HepG2 (cell line): Measurements from ENCODE around the gene VSTM4. TPM values are rescaled to one million over a fixed set of nuclear protein-coding genes. Genes with fewer than 3 reads are reported as not detected.

Experiments
- HDAC6 ChIP-seq: fragments of 200-600 bp; sonication (generic); IDR thresholded peaks from 2 replicates; pipeline ENCODE4 v1.7.0; 2017; ENCODE audit warnings: mild to moderate bottlenecking, antibody characterized with exemption, low read length, low read depth
- KLF6 ChIP-seq: IDR thresholded peaks from 2 replicates; pipeline ENCODE4 v1.8.0; 2016; ENCODE audit warnings: missing biosample characterization, missing genetic modification reagents
- LCORL ChIP-seq, 2 experiments: fragments of 450-650 bp in 1 of 2; sonication (generic) in 1 of 2; formaldehyde crosslinking in 1 of 2; IDR thresholded peaks; 2 replicates each; pipeline versions ENCODE4 v1.5.0 to v1.6.1; 2017 to 2020; ENCODE audit warnings: antibody characterized with exemption in 1 of 2, missing genetic modification reagents in 1 of 2
- SMYD3 ChIP-seq: sonication (generic); formaldehyde crosslinking; IDR thresholded peaks from 2 replicates; pipeline ENCODE4 v1.8.1; 2023; ENCODE audit warnings: mild to moderate bottlenecking, missing genetic modification reagents
- TCF7 ChIP-seq: sonication (generic); IDR thresholded peaks from 2 replicates; pipeline ENCODE4 v1.6.1; 2016; ENCODE audit warnings: antibody characterized with exemption, low read depth
- TCF7L2 ChIP-seq: IDR thresholded peaks from 2 replicates; pipeline ENCODE4 v1.6.1; 2011; ENCODE audit warnings: mild to moderate bottlenecking, low read depth, low read length, moderate library complexity
- ZNF720 ChIP-seq: sonication (generic); formaldehyde crosslinking; IDR thresholded peaks from 2 replicates; pipeline ENCODE4 v1.4.0; 2020; ENCODE audit warnings: missing genetic modification reagents
- ZNF816 ChIP-seq: sonication (generic); formaldehyde crosslinking; IDR thresholded peaks from 2 replicates; pipeline ENCODE4 v1.8.0; 2022; ENCODE audit warnings: missing genetic modification reagents, mild to moderate bottlenecking, borderline replicate concordance
- polyA plus RNA-seq, 8 experiments: library from polyadenylated mRNA; depleted of rRNA in 3 of 8; stranded (reverse) in 7 of 8; unstranded in 1 of 8; fragments of >200 nt; fragmentation: Illumina TruSeq in 4 of 8; extraction: Trizol in 4 of 8; gene quantifications; 2 replicates each; pipeline versions ENCODE4 v1.2.1 to v1.2.3, GENCODE V29; 2011 to 2016; ENCODE audit warnings: low read depth in 4 of 8, missing spikeins in 1 of 8, mixed read lengths in 1 of 8; ENCODE audit not compliant: insufficient read depth in 1 of 8
- total RNA-seq, 5 experiments: library from RNA; depleted of rRNA; stranded (reverse); fragments of >200 nt; fragmentation: Illumina TruSeq; extraction: Trizol; gene quantifications; 2 replicates each; pipeline ENCODE4 v1.2.3, GENCODE V29; 2016; ENCODE audit warnings: low read depth in 1 of 5
- TF ChIP-seq, protein P1 (sequence below): sonication (generic); formaldehyde crosslinking; IDR thresholded peaks from 2 replicates; pipeline ENCODE4 v1.4.0; 2020; ENCODE audit warnings: mild to moderate bottlenecking, missing genetic modification reagents
- TF ChIP-seq, protein P2 (sequence below): sonication (generic); formaldehyde crosslinking; IDR thresholded peaks from 2 replicates; pipeline ENCODE4 v1.4.0; 2020; ENCODE audit warnings: missing genetic modification reagents

VSTM4 gene
- total and polyA plus RNA-seq, 2 of the 13 experiments (the other 11 are each of a cell fraction or from before 2014, with no cell fraction given) = not detected

DNA sequence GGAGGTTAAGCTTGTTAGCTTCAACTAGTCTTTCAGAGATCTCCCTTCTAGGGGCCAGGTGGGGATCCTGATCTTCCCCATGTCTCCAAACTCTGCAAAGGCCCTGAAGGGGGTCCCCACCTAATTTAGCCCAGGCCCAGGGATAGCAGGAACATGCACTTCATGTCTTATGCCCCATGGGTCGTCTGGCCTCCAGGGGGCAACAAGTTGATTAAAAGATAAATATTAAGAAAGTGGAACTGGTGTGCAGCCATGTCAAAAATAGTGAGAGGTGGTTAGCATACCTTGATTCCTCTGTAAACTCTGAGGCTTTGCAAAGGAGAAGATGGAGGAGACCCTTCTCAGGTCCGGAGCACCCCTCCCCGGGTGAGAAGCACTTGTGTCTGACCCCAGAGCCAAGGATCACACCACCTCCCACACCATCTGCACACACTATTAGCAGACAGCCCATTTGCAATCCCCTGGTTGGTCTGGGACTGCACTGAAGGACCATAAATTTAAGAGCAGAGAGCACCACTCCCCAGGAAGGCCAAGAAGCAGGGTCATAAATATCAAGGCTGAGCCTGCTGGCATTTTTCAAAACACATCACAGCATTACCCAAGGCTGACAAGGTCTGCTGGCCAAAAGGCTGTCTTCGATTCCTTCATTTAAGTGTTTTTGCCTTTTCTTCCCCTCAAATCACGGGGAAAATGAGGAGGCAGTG is 131.5 kb downstream of the VSTM4 start (continued):
- TF ChIP-seq, protein P1, sequence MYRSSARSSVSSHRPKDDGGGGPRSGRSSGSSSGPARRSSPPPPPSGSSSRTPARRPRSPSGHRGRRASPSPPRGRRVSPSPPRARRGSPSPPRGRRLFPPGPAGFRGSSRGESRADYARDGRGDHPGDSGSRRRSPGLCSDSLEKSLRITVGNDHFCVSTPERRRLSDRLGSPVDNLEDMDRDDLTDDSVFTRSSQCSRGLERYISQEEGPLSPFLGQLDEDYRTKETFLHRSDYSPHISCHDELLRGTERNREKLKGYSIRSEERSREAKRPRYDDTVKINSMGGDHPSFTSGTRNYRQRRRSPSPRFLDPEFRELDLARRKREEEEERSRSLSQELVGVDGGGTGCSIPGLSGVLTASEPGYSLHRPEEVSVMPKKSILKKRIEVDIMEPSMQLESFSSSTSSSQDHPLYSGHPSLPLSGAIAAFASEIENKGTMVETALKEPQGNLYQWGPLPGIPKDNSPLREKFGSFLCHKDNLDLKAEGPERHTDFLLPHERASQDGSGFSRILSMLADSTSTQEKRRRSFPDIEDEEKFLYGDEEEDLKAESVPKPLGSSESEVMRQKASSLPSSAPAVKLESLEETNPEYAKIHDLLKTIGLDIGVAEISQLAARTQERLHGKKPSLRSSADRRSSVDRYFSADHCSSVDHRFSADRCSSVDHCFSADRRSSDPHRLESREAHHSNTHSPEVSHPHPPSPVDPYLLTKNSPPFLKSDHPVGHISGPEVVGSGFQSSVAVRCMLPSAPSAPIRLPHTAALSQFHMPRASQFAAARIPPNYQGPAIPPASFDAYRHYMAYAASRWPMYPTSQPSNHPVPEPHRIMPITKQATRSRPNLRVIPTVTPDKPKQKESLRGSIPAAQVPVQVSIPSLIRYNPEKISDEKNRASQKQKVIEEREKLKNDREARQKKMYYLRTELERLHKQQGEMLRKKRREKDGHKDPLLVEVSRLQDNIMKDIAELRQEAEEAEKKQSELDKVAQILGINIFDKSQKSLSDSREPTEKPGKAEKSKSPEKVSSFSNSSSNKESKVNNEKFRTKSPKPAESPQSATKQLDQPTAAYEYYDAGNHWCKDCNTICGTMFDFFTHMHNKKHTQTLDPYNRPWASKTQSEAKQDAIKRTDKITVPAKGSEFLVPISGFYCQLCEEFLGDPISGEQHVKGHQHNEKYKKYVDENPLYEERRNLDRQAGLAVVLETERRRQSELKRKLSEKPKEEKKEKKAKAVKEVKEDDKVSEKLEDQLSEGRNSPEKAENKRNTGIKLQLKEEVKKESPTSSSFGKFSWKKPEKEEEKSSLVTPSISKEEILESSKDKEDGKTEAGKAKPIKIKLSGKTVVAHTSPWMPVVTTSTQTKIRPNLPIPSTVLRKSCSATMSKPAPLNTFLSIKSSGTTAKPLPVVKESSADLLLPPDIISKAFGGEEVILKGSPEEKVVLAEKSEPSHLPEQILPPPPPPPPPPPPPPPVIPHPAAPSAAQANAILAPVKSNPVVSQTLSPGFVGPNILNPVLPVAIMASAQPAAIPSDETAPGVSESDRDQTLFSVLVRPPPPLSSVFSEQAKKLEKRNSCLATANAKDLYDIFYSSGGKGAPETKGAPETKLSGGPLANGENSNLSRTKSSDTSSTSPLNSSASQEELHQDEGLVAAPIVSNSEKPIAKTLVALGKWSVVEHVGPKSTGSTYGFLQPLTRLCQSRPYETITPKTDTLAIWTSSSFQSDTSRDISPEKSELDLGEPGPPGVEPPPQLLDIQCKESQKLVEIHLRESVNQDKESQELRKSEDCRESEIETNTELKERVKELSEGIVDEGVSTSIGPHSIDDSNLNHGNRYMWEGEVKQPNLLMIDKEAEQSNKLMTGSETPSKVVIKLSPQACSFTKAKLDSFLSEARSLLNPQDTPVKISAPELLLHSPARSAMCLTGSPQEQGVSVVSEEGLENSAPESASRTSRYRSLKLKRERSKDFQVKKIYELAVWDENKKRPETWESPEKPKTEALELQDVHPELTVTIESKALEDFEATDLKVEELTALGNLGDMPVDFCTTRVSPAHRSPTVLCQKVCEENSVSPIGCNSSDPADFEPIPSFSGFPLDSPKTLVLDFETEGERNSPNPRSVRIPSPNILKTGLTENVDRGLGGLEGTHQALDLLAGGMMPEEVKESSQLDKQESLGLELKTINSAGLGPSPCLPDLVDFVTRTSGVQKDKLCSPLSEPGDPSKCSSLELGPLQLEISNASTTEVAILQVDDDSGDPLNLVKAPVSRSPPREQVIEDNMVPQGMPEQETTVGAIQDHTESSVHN (CRISPR knock-in tag) = no peak
- TF ChIP-seq, protein P2, sequence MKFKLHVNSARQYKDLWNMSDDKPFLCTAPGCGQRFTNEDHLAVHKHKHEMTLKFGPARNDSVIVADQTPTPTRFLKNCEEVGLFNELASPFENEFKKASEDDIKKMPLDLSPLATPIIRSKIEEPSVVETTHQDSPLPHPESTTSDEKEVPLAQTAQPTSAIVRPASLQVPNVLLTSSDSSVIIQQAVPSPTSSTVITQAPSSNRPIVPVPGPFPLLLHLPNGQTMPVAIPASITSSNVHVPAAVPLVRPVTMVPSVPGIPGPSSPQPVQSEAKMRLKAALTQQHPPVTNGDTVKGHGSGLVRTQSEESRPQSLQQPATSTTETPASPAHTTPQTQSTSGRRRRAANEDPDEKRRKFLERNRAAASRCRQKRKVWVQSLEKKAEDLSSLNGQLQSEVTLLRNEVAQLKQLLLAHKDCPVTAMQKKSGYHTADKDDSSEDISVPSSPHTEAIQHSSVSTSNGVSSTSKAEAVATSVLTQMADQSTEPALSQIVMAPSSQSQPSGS (CRISPR knock-in tag) = no peak
- TF ChIP-seq LCORL (IDR thresholded peaks at IDR 0.05) (no peak), LCORL (CRISPR knock-in tag; IDR thresholded peaks at IDR 0.05) (no peak), ZNF816 (CRISPR knock-in tag) (no peak), TCF7L2 (no peak), HDAC6 (no peak), TCF7 (no peak), SMYD3 (CRISPR knock-in tag) (no peak), ZNF720 (CRISPR knock-in tag) (no peak), KLF6 (no peak)
